SU-DHL-6 (cell line): ENCODE data around the gene TRIAP1.

ENCODE experiments used
- H2AFZ ChIP-seq: fragments of 200-600 bp; sonication (generic); 2 replicates; pipeline ENCODE4 v1.6.1; 2014; ENCODE audit warnings: low read depth, mild to moderate bottlenecking, moderate library complexity, mixed read lengths, antibody characterized with exemption, low read length; ENCODE audit not compliant: severe bottlenecking
- H3F3A ChIP-seq: fragments of 200-600 bp; shearing (Covaris generic); 2 replicates; pipeline ENCODE4 v1.6.0; 2016; ENCODE audit warnings: antibody characterized with exemption, mild to moderate bottlenecking; ENCODE audit not compliant: insufficient read depth
- H3K27ac ChIP-seq: fragments of 200-600 bp; sonication (generic); 2 replicates; pipeline ENCODE4 v1.5.1; 2016; ENCODE audit warnings: low read depth, mild to moderate bottlenecking, low read length, moderate library complexity, mixed read lengths
- H3K27me3 ChIP-seq: fragments of 200-600 bp; sonication (generic), shearing (Covaris generic); 2 replicates; pipeline ENCODE4 v1.6.0; 2014; ENCODE audit warnings: mild to moderate bottlenecking, low read length
- H3K36me3 ChIP-seq: fragments of 200-600 bp; sonication (generic); 2 replicates; pipeline ENCODE4 v1.6.1; 2014; ENCODE audit warnings: mild to moderate bottlenecking, low read length, mixed read lengths
- H3K4me2 ChIP-seq: fragments of 300-600, 200-600 bp; shearing (Covaris generic), sonication (generic); 2 replicates; pipeline ENCODE4 v1.6.0; 2014; ENCODE audit warnings: low read length, low read depth, mild to moderate bottlenecking; ENCODE audit not compliant: poor library complexity, severe bottlenecking
- H3K4me3 ChIP-seq: fragments of 200-600 bp; sonication (generic); 2 replicates; pipeline ENCODE4 v1.5.1; 2014; ENCODE audit warnings: antibody characterized with exemption, low read length, mild to moderate bottlenecking, mixed read lengths; ENCODE audit not compliant: insufficient read depth, poor library complexity, severe bottlenecking
- H3K79me2 ChIP-seq: fragments of 200-600 bp; sonication (generic); 2 replicates; pipeline ENCODE4 v1.6.1; 2014; ENCODE audit warnings: mild to moderate bottlenecking, low read length, moderate library complexity; ENCODE audit not compliant: insufficient read depth
- H3K9ac ChIP-seq: fragments of 200-600 bp; sonication (generic); 2 replicates; pipeline ENCODE4 v1.7.0; 2014; ENCODE audit warnings: mild to moderate bottlenecking, low read length
- H3K9me2 ChIP-seq: fragments of 200-600 bp; sonication (generic); replicated peaks from 2 replicates; pipeline ENCODE4 v1.6.1; 2014; ENCODE audit warnings: low read length; ENCODE audit not compliant: insufficient read depth
- H3K9me3 ChIP-seq: fragments of 200-600 bp; sonication (generic); 2 replicates; pipeline ENCODE4 v1.6.1; 2014; ENCODE audit warnings: low read length, mixed read lengths; ENCODE audit not compliant: insufficient read depth
- H4K20me1 ChIP-seq: fragments of 200-600 bp; sonication (generic); 2 replicates; pipeline ENCODE4 v1.6.1; 2014; ENCODE audit warnings: low read depth, mild to moderate bottlenecking, antibody characterized with exemption, low read length, moderate library complexity, mixed read lengths
- CTCF ChIP-seq: fragments of 200-600 bp; sonication (generic); IDR thresholded peaks from one replicate; pipeline ENCODE4 v1.5.1; 2017; ENCODE audit warnings: antibody characterized with exemption, mild to moderate bottlenecking, low read length, moderate library complexity; ENCODE audit not compliant: insufficient read depth, poor library complexity, severe bottlenecking
- EZH2phosphoT487 ChIP-seq: fragments of 200-600 bp; sonication (generic), shearing (Covaris generic); conservative IDR thresholded peaks from 2 replicates; pipeline ENCODE4 v1.6.1; 2018; ENCODE audit warnings: mild to moderate bottlenecking, antibody characterized with exemption, low read length, moderate library complexity, mixed read lengths

Gene TRIAP1

GRCh38 chr12:120444676-120445075, 1.5 kb downstream of the TRIAP1 start:
- Histone ChIP-seq H3K9ac (peak overlapping the region; percentile 90; the same call in 1 of the 2 replicates), H3F3A (peaks cover 13% of the 10 kb centered on the region), H3K9me2 (no peaks in the 10 kb centered on the region), H3K4me3 (no peak overlapping the region), H3K4me2 (peak overlapping the region; percentile 78), H3K27me3 (no peaks in the 10 kb centered on the region), H3K27ac (no peak overlapping the region), H4K20me1 (no peaks in the 10 kb centered on the region), H2AFZ (no peak overlapping the region), H3K9me3 (no peaks in the 10 kb centered on the region), H3K36me3 (no peaks in the 10 kb centered on the region), H3K79me2 (peaks cover 55% of the 10 kb centered on the region)
- TF ChIP-seq EZH2phosphoT487 (no peak), CTCF (no peak)

- Histone ChIP-seq H3K4me3 (no peak overlapping the region), H3K9me2 (no peaks in the 10 kb centered on the region), H3K4me2 (peak overlapping the region; percentile 78), H3K79me2 (peaks cover 28% of the 10 kb centered on the region), H2AFZ (no peak overlapping the region), H3K9ac (peak overlapping the region; percentile 26; the same call in 1 of the 2 replicates), H3K36me3 (no peaks in the 10 kb centered on the region), H3K27ac (no peak overlapping the region), H4K20me1 (0 out of 2 replicates have a peak, but pooled peaks cover 5% of the 10 kb centered on the region), H3F3A (peaks cover 17% of the 10 kb centered on the region), H3K27me3 (no peaks in the 10 kb centered on the region), H3K9me3 (no peaks in the 10 kb centered on the region)
- peak; percentile 67 for TF ChIP-seq CTCF
- TF ChIP-seq EZH2phosphoT487, result no peak
Observed at GRCh38 chr12:120439646-120440247, 6.4 kb downstream of the TRIAP1 start.

- H3K9me2 ChIP-seq, result no peaks in the 10 kb centered on the region
- no peaks in the 10 kb centered on the region for H3K9me3 ChIP-seq
- peaks cover 7% of the 10 kb centered on the region; the same call in 1 of the 2 replicates for H3F3A ChIP-seq
- H3K36me3 ChIP-seq, result no peaks in the 10 kb centered on the region
- TF ChIP-seq EZH2phosphoT487 (no peak), CTCF (no peak)
- peak overlapping the region; percentile 69 for H3K9ac ChIP-seq
- H3K4me2 ChIP-seq, result peak overlapping the region; percentile 78
- H2AFZ ChIP-seq, result no peak overlapping the region
- peaks cover 28% of the 10 kb centered on the region for H3K79me2 ChIP-seq
- H3K4me3 ChIP-seq, result peak overlapping the region; percentile 73
- peak overlapping the region; percentile 47 for H3K27ac ChIP-seq
- H4K20me1 ChIP-seq, result 0 out of 2 replicates have a peak, but pooled peaks cover 5% of the 10 kb centered on the region
- no peaks in the 10 kb centered on the region for H3K27me3 ChIP-seq
Observed at GRCh38 chr12:120438495-120439198, 7.5 kb downstream of the TRIAP1 start.
